ENCODE results near the gene SHISAL2A.

SHISAL2A gene

DNA sequence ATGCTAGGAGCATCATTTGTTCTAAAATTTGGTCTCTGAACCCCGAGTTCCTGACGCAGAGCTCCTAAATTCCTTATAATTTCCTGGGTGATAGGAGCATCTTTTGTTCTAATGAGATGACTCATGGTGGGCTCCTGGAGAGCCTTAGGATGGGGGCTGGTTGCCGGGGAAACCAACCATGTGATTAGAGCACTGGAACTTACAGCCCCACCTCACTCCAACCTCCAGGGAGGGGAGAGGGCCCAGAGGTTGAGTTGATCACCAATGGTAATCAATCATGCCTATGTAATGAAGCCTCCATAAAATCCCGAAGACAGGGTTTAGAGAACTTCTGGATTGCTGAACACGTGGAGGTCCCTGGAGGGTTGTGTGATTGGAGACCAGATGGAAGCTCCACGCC, 7.7 kb downstream of the SHISAL2A start:
- TF ChIP-seq CTCF (IDR thresholded peaks at IDR 0.05; ENCODE audit: low read depth, low read length, missing control alignments) = no peak
- in situ Hi-C loops (cut with HindIII; ENCODE audit: low pct_ligation_motif_present, low sequenced_read_pairs) = no loop called here
- Histone ChIP-seq H3K27ac (no peak overlapping the region), H3K4me3 (ENCODE audit: low read depth, low read length) (no peak overlapping the region), H3K27me3 (replicated peaks) (no peaks in the 10 kb centered on the region), H3K36me3 (replicated peaks) (no peaks in the 10 kb centered on the region)
- DNase-seq = no peak

DNA sequence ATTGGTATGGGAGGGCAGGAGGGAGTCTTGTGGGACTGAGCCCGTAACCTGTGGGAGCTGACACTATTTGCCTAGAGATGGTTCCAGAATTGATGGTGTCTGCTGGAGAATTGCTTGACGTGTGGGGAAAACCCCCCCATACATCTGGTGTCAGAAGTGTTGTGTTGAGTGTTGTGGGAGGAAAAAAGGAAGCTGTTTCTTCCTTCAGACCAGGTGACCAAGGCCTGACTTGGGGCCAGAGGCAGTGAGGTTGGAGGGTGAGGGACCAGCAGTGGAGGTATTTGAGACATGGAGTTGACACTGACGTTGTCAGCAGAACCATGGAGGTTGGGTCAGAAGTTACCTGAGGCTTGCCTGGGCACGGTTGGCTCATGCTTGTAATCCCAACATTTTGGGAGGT, 8.3 kb downstream of the SHISAL2A start:
- H3K27ac ChIP-seq = no peak overlapping the region

GRCh38 chr1:52645261-52645660, 12.3 kb downstream of the SHISAL2A start:
- Histone ChIP-seq H3K27me3 (replicated peaks) (no peaks in the 10 kb centered on the region), H3K36me3 (replicated peaks) (no peaks in the 10 kb centered on the region), H3K27ac (no peak overlapping the region), H3K4me3 (ENCODE audit: low read depth, low read length) (no peak overlapping the region)
- TF ChIP-seq CTCF (IDR thresholded peaks at IDR 0.05; ENCODE audit: low read depth, low read length, missing control alignments) = no peak
- in situ Hi-C loops (cut with HindIII; ENCODE audit: low pct_ligation_motif_present, low sequenced_read_pairs) = no loop called here
- no peak for DNase-seq

More for the DNA sequence above, 8.3 kb downstream of the SHISAL2A start:
- H3K36me3 ChIP-seq (replicated peaks) = no peaks in the 10 kb centered on the region
- no peak for TF ChIP-seq CTCF (IDR thresholded peaks at IDR 0.05; ENCODE audit: low read depth, low read length, missing control alignments)
- H3K4me3 ChIP-seq (ENCODE audit: low read depth, low read length) = no peak overlapping the region
- no peaks in the 10 kb centered on the region for H3K27me3 ChIP-seq (replicated peaks)
- in situ Hi-C loops (cut with HindIII; ENCODE audit: low pct_ligation_motif_present, low sequenced_read_pairs) = no loop called here
- DNase-seq = no peak

DNA sequence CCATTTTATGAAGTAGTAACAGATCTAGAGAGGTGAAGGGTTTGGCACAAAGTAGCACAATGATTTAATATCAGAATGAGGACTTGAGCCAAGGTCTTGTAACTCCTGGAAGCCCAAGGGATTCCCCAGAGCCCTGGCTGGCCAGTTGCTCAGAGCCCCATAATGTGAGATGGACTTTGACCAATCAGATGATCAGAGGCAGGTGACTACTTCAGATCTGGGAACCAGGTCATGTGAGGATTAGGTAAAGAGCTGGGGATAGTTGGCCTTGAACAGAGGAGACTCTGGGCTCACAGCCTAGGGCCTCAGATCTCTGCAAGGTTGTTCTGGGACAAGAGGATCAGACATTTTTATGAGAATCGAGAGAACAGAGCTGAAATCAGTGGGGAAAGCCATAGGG, 18.9 kb downstream of the SHISAL2A start:
- in situ Hi-C loops (cut with HindIII; ENCODE audit: low pct_ligation_motif_present, low sequenced_read_pairs) = no loop called here
- H3K27me3 ChIP-seq (replicated peaks) = no peaks in the 10 kb centered on the region
- no peak overlapping the region for H3K4me3 ChIP-seq (ENCODE audit: low read depth, low read length)
- no peaks in the 10 kb centered on the region for H3K36me3 ChIP-seq (replicated peaks)
- no peak for TF ChIP-seq CTCF (IDR thresholded peaks at IDR 0.05; ENCODE audit: low read depth, low read length, missing control alignments)
- H3K27ac ChIP-seq = no peak overlapping the region
- no peak for DNase-seq

DNA sequence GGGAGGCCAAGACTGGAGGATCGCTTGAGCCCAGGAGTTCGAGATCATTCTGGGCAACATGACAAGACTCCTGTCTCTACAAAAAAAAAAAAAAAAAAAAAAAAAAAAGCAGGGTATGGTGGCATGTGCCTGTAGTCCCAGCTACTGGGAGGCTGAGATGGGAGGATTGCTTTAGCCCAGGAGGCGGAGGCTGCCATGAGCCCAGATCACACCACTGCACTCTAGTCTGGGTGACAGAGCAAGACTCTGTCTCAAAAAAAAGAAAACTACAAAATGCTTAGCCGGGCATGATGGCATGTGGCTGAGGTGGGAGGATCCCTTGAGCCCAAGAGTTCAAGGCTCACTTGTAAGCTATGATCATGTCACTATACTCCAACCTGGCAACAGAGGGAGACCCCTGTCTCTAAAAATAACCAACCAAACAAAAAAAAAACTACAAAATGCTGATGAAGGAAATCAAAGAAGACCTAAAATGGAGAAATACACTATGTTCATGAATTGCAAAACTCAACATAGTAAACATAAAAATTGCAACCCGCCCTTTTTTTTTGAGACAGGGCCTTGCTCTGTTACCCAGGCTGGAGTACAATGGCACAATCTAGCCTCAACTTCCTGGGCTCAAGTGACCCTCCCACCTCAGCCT, 20.4 kb downstream of the SHISAL2A start:
- H3K27me3 ChIP-seq (replicated peaks) = no peaks in the 10 kb centered on the region
- no peak overlapping the region for H3K27ac ChIP-seq
- H3K36me3 ChIP-seq (replicated peaks) = no peaks in the 10 kb centered on the region
- no peak for TF ChIP-seq CTCF (IDR thresholded peaks at IDR 0.05; ENCODE audit: low read depth, low read length, missing control alignments)
- in situ Hi-C loops (cut with HindIII; ENCODE audit: low pct_ligation_motif_present, low sequenced_read_pairs) = no loop called here
- no peak overlapping the region for H3K4me3 ChIP-seq (ENCODE audit: low read depth, low read length)
- no peak for DNase-seq

DNA sequence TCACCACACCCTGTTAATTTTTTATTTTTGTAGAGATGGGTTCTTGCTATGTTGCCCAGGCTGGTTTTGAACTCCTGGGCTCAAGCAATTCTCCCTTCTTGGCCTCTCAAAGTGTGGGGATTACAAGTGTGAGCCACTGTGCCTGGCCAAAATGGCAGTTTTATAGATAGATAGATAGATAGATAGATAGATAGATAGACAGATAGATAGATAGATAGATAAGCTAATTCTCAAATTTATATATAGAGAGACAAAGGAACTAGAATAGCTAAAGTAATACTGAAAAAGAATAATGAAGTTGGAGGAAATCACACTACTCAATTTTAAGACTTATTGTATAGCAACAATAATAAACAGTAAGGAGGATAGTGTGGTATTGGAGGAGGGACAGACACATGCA, 21.1 kb downstream of the SHISAL2A start:
- Histone ChIP-seq H3K27me3 (replicated peaks) (no peaks in the 10 kb centered on the region), H3K4me3 (ENCODE audit: low read depth, low read length) (no peak overlapping the region), H3K27ac (no peak overlapping the region), H3K36me3 (replicated peaks) (no peaks in the 10 kb centered on the region)
- in situ Hi-C loops (cut with HindIII; ENCODE audit: low pct_ligation_motif_present, low sequenced_read_pairs) = no loop called here
- DNase-seq = no peak
- TF ChIP-seq CTCF (IDR thresholded peaks at IDR 0.05; ENCODE audit: low read depth, low read length, missing control alignments) = no peak

All from brain microvascular endothelial cell (primary cell).